Lung (tissue), 12 donors: ENCODE measurements around the gene NFKB1. TPM values are rescaled to one million over a fixed set of nuclear protein-coding genes. Genes with fewer than 3 reads are reported as not detected.

Experiments
- ATAC-seq: fragments of 200-7000 bp; cut with Tn5 transposase; one replicate; pipeline ENCODE4 v1.9.1; 2020; ENCODE audit warnings: moderate number of reproducible peaks; ENCODE audit not compliant: insufficient read depth, low FRiP score
- DNase-seq, 3 donors: peaks; one replicate each; pipeline ENCODE4 v3.0.0-alpha.2; 2013 to 2017
- H3K27ac ChIP-seq, 2 donors: one replicate each; pipeline ENCODE4 v1.5.1; 2013; ENCODE audit warnings: mild to moderate bottlenecking in 2 of 2, moderate library complexity in 2 of 2, control low read depth in 1 of 2, inconsistent platforms in 1 of 2, low read depth in 1 of 2, low read length in 1 of 2
- H3K27me3 ChIP-seq, 3 donors: one replicate each; pipeline ENCODE4 v1.5.1; 2013; ENCODE audit warnings: low read length in 2 of 3; ENCODE audit not compliant: control insufficient read depth in 3 of 3, insufficient read depth in 3 of 3
- H3K36me3 ChIP-seq, 4 donors: one replicate each; pipeline ENCODE4 v1.5.1; 2013; ENCODE audit warnings: low read length in 4 of 4, mild to moderate bottlenecking in 1 of 4, moderate library complexity in 1 of 4; ENCODE audit not compliant: control insufficient read depth in 4 of 4, insufficient read depth in 4 of 4
- H3K4me1 ChIP-seq, 5 donors: one replicate each; pipeline ENCODE4 v1.5.1; 2013; ENCODE audit warnings: low read length in 5 of 5, mild to moderate bottlenecking in 2 of 5, moderate library complexity in 1 of 5; ENCODE audit not compliant: control insufficient read depth in 5 of 5, insufficient read depth in 5 of 5
- H3K4me3 ChIP-seq: one replicate; pipeline ENCODE4 v1.5.1; 2013; ENCODE audit warnings: mild to moderate bottlenecking, control low read depth, moderate library complexity
- H3K9ac ChIP-seq, 2 donors: one replicate each; pipeline ENCODE4 v1.5.1; 2013; ENCODE audit warnings: low read length in 2 of 2, control low read depth in 1 of 2; ENCODE audit not compliant: insufficient read depth in 1 of 2
- H3K9me3 ChIP-seq, 4 donors: one replicate each; pipeline ENCODE4 v1.5.1; 2013; ENCODE audit warnings: low read length in 3 of 4, mild to moderate bottlenecking in 1 of 4, moderate library complexity in 1 of 4; ENCODE audit not compliant: control insufficient read depth in 4 of 4, insufficient read depth in 3 of 4
- WGBS, 2 donors: extraction: QIAGEN DNeasy Blood & Tissue Kit; methylation state at CpG; one replicate each; pipeline ENCODE4 v1.1.7; 2013; 5-methylcytosine and 5-hydroxymethylcytosine counted together
- polyA plus RNA-seq, 2 donors: library from polyadenylated mRNA; stranded (reverse); fragments of 200-250 nt; gene quantifications; one replicate each; pipeline ENCODE4 v1.2.1, GENCODE V29; 2013
- total RNA-seq, 2 donors: library from RNA; depleted of rRNA in 1 of 2; stranded (reverse); fragments of >200 nt in 1 of 2; gene quantifications; one replicate each; pipeline ENCODE4 v1.2.1, GENCODE V29; 2014 to 2021
- TF ChIP-seq, protein P1 (sequence below): IDR thresholded peaks from 2 replicates; pipeline ENCODE4 v1.5.1; 2012; ENCODE audit warnings: mild to moderate bottlenecking; ENCODE audit errors: control extremely low read depth, extremely low read depth
- donor health status: control.
- donor health status: control.
- donor health status: Bipolar disorder and iron deficiency.
- donor health status: healthy.
- donor health status: DM: yes; HTN: yes; CAD: no.

The NFKB1 gene
- total and polyA plus RNA-seq, 4 donors = 12.3 to 66.0 (median 56.7) TPM

- Histone ChIP-seq H3K9me3 (no peaks in the 10 kb centered on the region), H3K36me3 (peaks cover 1 to 4% (median 2%) of the 10 kb centered on the region in 4 donors), H3K27me3 (no peaks in the 10 kb centered on the region), H3K4me1 (no peaks in the 10 kb centered on the region), H3K27ac (no peak overlapping the region), H3K4me3 (no peak overlapping the region), H3K9ac (no peak overlapping the region)
- DNase-seq (no peak), ATAC-seq (no peak)
- TF ChIP-seq, protein P1, sequence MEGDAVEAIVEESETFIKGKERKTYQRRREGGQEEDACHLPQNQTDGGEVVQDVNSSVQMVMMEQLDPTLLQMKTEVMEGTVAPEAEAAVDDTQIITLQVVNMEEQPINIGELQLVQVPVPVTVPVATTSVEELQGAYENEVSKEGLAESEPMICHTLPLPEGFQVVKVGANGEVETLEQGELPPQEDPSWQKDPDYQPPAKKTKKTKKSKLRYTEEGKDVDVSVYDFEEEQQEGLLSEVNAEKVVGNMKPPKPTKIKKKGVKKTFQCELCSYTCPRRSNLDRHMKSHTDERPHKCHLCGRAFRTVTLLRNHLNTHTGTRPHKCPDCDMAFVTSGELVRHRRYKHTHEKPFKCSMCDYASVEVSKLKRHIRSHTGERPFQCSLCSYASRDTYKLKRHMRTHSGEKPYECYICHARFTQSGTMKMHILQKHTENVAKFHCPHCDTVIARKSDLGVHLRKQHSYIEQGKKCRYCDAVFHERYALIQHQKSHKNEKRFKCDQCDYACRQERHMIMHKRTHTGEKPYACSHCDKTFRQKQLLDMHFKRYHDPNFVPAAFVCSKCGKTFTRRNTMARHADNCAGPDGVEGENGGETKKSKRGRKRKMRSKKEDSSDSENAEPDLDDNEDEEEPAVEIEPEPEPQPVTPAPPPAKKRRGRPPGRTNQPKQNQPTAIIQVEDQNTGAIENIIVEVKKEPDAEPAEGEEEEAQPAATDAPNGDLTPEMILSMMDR = no peak
- WGBS, 2 donors = 79 to 91% methylated on average over 4 of the region's 4 CpGs
Measured at GRCh38 chr4:102535398-102536082, 34.4 kb downstream of the NFKB1 start.

GRCh38 chr4:102536768-102537167 lies 35.6 kb downstream of the NFKB1 start:
- peaks cover 0 to 1% (median 0%) of the 10 kb centered on the region in 5 donors for H3K4me1 ChIP-seq
- no peak overlapping the region for H3K4me3 ChIP-seq
- H3K27ac ChIP-seq = no peak overlapping the region
- TF ChIP-seq, protein P1 = no peak
- H3K27me3 ChIP-seq = no peaks in the 10 kb centered on the region
- DNase-seq (no peak), ATAC-seq (no peak)
- 92 to 94% methylated on average over 3 of the region's 3 CpGs for WGBS, 2 donors
- peaks cover 4 to 7% (median 5%) of the 10 kb centered on the region in 4 donors for H3K36me3 ChIP-seq
- no peaks in the 10 kb centered on the region for H3K9me3 ChIP-seq
- H3K9ac ChIP-seq = no peak overlapping the region

- no peak for ATAC-seq
- no peak overlapping the region for H3K9ac ChIP-seq
- H3K36me3 ChIP-seq = peaks cover 4 to 11% (median 5%) of the 10 kb centered on the region in 4 donors
- WGBS, 2 donors = 76 to 82% methylated on average over 2 of the region's 2 CpGs
- peaks cover 0 to 1% (median 0%) of the 10 kb centered on the region in 5 donors for H3K4me1 ChIP-seq
- H3K9me3 ChIP-seq = no peaks in the 10 kb centered on the region
- H3K27me3 ChIP-seq = no peaks in the 10 kb centered on the region
- H3K4me3 ChIP-seq = no peak overlapping the region
- no peak for DNase-seq
- no peak overlapping the region for H3K27ac ChIP-seq
- TF ChIP-seq, protein P1 = no peak
Measured at GRCh38 chr4:102537269-102537668, 36.1 kb downstream of the NFKB1 start.
